Measurements from ENCODE around the gene FAM234B. TPM values are rescaled to one million over a fixed set of nuclear protein-coding genes. Genes with fewer than 3 reads are reported as not detected.

FAM234B gene
- polyA plus RNA-seq, 3 donors = 1.6 to 3.2 (median 2.0) TPM

GRCh38 chr12:13028825-13029570 lies 15.2 kb upstream of the FAM234B start:
- H4K20me1 ChIP-seq (ENCODE audit: insufficient read depth, low read length) = no peaks in the 10 kb centered on the region
- no peaks in the 10 kb centered on the region for H3K4me1 ChIP-seq (ENCODE audit: control insufficient read depth in 1 of 2, insufficient read depth in 2 of 2, low read length in 2 of 2)
- no peak for TF ChIP-seq CTCF (IDR thresholded peaks at IDR 0.05)
- peaks cover 11% of the 10 kb centered on the region for H3K4me1 Mint-ChIP-seq
- H3K4me3 Mint-ChIP-seq = no peak overlapping the region
- H3K27ac Mint-ChIP-seq = no peak overlapping the region
- H2AFZ ChIP-seq (ENCODE audit: insufficient read depth, low read depth, low read length, poor library complexity, severe bottlenecking) = no peak overlapping the region
- no peaks in the 10 kb centered on the region for H3K36me3 ChIP-seq (replicated peaks in 1 of 2; ENCODE audit: control insufficient read depth in 1 of 2, insufficient read depth in 2 of 2, low read length in 2 of 2)
- H3K79me2 ChIP-seq (ENCODE audit: insufficient read depth, low read length) = no peaks in the 10 kb centered on the region
- no peaks in the 10 kb centered on the region for H3K9me3 Mint-ChIP-seq
- H3K9me3 ChIP-seq (replicated peaks in 1 of 2; ENCODE audit: control insufficient read depth in 1 of 2, insufficient read depth in 1 of 2, low read length in 2 of 2) = no peaks in the 10 kb centered on the region
- intact Hi-C loops (cut with micrococcal nuclease) = no loop called here
- WGBS (ENCODE audit: insufficient coverage) = 100% methylated on average over 1 of the region's 4 CpGs
- H3K4me3 ChIP-seq (replicated peaks in 1 of 3; ENCODE audit: low read depth in 2 of 3, low read length in 3 of 3) = no peak overlapping the region
- H3K27me3 Mint-ChIP-seq (ENCODE audit: low read depth in 3 of 3) = no peaks in the 10 kb centered on the region
- H3K4me2 ChIP-seq (replicated peaks; ENCODE audit: extremely low read depth, low read length, poor library complexity, severe bottlenecking) = no peak overlapping the region
- H3K27ac ChIP-seq (ENCODE audit: low read depth in 1 of 2, low read length in 2 of 2) = no peak overlapping the region
- no peaks in the 10 kb centered on the region for H3K36me3 Mint-ChIP-seq
- no peaks in the 10 kb centered on the region for H3K27me3 ChIP-seq (ENCODE audit: control insufficient read depth in 2 of 2, insufficient read depth in 2 of 2, low read length in 2 of 2)
- no peak for DNase-seq
- H3K9ac ChIP-seq (ENCODE audit: insufficient read depth, low read length, poor library complexity, severe bottlenecking) = no peak overlapping the region

- Histone ChIP-seq H2AFZ (ENCODE audit: insufficient read depth, low read depth, low read length, poor library complexity, severe bottlenecking) (no peak overlapping the region), H3K36me3 (replicated peaks in 1 of 2; ENCODE audit: control insufficient read depth in 1 of 2, insufficient read depth in 2 of 2, low read length in 2 of 2) (no peaks in the 10 kb centered on the region), H3K27ac (ENCODE audit: low read depth in 1 of 2, low read length in 2 of 2) (no peak overlapping the region), H4K20me1 (ENCODE audit: insufficient read depth, low read length) (no peaks in the 10 kb centered on the region), H3K4me3 (replicated peaks in 1 of 3; ENCODE audit: low read depth in 2 of 3, low read length in 3 of 3) (no peak overlapping the region), H3K9me3 (replicated peaks in 1 of 2; ENCODE audit: control insufficient read depth in 1 of 2, insufficient read depth in 1 of 2, low read length in 2 of 2) (no peaks in the 10 kb centered on the region), H3K4me2 (replicated peaks; ENCODE audit: extremely low read depth, low read length, poor library complexity, severe bottlenecking) (no peak overlapping the region), H3K27me3 (ENCODE audit: control insufficient read depth in 2 of 2, insufficient read depth in 2 of 2, low read length in 2 of 2) (no peaks in the 10 kb centered on the region), H3K4me1 (ENCODE audit: control insufficient read depth in 1 of 2, insufficient read depth in 2 of 2, low read length in 2 of 2) (no peaks in the 10 kb centered on the region), H3K79me2 (ENCODE audit: insufficient read depth, low read length) (no peaks in the 10 kb centered on the region), H3K9ac (ENCODE audit: insufficient read depth, low read length, poor library complexity, severe bottlenecking) (no peak overlapping the region)
- H3K27me3 Mint-ChIP-seq (ENCODE audit: low read depth in 3 of 3) = no peaks in the 10 kb centered on the region
- TF ChIP-seq CTCF (IDR thresholded peaks at IDR 0.05) = no peak
- no peak overlapping the region for H3K27ac Mint-ChIP-seq
- 87% methylated on average over 3 of the region's 9 CpGs for WGBS (ENCODE audit: insufficient coverage)
- H3K4me3 Mint-ChIP-seq = no peak overlapping the region
- H3K4me1 Mint-ChIP-seq = peaks cover 8% of the 10 kb centered on the region
- intact Hi-C loops (cut with micrococcal nuclease) = no loop called here
- no peak for DNase-seq
- H3K36me3 Mint-ChIP-seq = no peaks in the 10 kb centered on the region
- H3K9me3 Mint-ChIP-seq = peaks cover 0 to 4% (median 0%) of the 10 kb centered on the region in 7 donors
Measured at GRCh38 chr12:13030541-13031291, 13.5 kb upstream of the FAM234B start.
